PC-3 (cell line): ENCODE measurements around the gene CLNK.

ENCODE experiments used
- EZH2 ChIP-seq: fragments of 300-600 bp; sonication (generic); IDR thresholded peaks from one replicate; pipeline ENCODE4 v1.6.1; 2017; ENCODE audit warnings: antibody characterized with exemption, mild to moderate bottlenecking, low read length; ENCODE audit not compliant: unreplicated experiment
- TF ChIP-seq, protein P1 (sequence below): fragments of 300-600 bp; sonication (generic); conservative IDR thresholded peaks from 2 replicates; pipeline ENCODE4 v1.5.1; 2017; ENCODE audit warnings: antibody characterized with exemption, low read depth, mild to moderate bottlenecking, low read length

DNA sequence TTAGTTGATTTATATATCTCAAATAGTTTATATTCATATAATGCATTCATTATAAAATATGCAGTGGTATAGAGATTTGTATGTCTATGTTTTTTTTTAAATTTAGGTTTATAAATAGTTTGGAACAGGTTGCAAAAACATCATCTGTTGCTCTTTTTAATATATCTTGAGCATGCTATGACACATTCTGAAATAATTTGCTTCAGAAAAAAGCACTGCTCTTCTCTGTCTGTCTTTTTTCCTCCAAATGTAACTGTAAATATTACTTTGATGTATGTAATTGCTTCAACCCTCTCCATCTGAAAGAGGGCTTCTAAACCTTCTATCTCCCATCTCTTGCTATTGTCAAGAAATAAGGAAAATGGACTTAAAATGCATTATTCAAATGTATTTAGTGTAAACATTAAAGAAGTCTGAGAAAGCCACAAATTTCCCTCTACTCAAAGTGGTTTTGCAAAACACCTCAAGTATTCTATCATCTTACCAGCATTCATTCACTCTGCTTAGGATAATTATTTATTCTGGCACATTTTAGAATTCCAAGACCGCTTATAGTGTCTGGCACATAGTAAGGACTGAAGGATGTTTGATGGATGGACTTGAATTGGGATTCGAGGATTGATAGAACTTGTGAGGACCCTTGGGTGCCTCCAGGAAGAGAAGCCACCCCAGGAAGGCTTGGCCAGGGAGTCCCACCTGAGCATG lies 87.8 kb downstream of the CLNK start:
- TF ChIP-seq, protein P1, sequence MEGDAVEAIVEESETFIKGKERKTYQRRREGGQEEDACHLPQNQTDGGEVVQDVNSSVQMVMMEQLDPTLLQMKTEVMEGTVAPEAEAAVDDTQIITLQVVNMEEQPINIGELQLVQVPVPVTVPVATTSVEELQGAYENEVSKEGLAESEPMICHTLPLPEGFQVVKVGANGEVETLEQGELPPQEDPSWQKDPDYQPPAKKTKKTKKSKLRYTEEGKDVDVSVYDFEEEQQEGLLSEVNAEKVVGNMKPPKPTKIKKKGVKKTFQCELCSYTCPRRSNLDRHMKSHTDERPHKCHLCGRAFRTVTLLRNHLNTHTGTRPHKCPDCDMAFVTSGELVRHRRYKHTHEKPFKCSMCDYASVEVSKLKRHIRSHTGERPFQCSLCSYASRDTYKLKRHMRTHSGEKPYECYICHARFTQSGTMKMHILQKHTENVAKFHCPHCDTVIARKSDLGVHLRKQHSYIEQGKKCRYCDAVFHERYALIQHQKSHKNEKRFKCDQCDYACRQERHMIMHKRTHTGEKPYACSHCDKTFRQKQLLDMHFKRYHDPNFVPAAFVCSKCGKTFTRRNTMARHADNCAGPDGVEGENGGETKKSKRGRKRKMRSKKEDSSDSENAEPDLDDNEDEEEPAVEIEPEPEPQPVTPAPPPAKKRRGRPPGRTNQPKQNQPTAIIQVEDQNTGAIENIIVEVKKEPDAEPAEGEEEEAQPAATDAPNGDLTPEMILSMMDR: no peak
- TF ChIP-seq EZH2: no peak
